Left ventricle myocardium inferior (tissue), 1 donor: ENCODE results near the gene PHLDB1. TPM values are rescaled to one million over a fixed set of nuclear protein-coding genes. Genes with fewer than 3 reads are reported as not detected.

ENCODE experiments used
- DNase-seq: peaks from one replicate; pipeline ENCODE4 v3.0.0-alpha.2; 2020
- H3K27ac ChIP-seq: fragments of 200-600 bp; replicated peaks from 2 replicates; pipeline ENCODE4 v1.8.0; 2021
- H3K27me3 ChIP-seq: fragments of 200-600 bp; 2 replicates; pipeline ENCODE4 v1.8.0; 2021; ENCODE audit warnings: low read depth
- H3K36me3 ChIP-seq: fragments of 200-600 bp; 2 replicates; pipeline ENCODE4 v1.8.0; 2021
- H3K4me1 ChIP-seq: fragments of 200-600 bp; 2 replicates; pipeline ENCODE4 v1.8.0; 2021
- H3K4me3 ChIP-seq: fragments of 200-600 bp; 2 replicates; pipeline ENCODE4 v1.8.0; 2021; ENCODE audit warnings: mild to moderate bottlenecking, moderate library complexity
- H3K9me3 ChIP-seq: fragments of 200-600 bp; replicated peaks from 2 replicates; pipeline ENCODE4 v1.8.0; 2021
- intact Hi-C: fragments of 100-400 bp; cut with micrococcal nuclease; formaldehyde crosslinking; loops from one replicate; pipeline ENCODE4 v1.11.0; 2022
- total RNA-seq: library from RNA; stranded (reverse); fragmentation: NEBNext Ultra II Directional; extraction: Animal tissue kit (Norgen Biotek cat#: 25700); gene quantifications from one replicate; pipeline ENCODE4 v1.2.1, GENCODE V29; 2021
- TF ChIP-seq, protein P1 (sequence below): fragments of 200-600 bp; IDR thresholded peaks from 2 replicates; pipeline ENCODE4 v1.8.0; 2021; ENCODE audit warnings: antibody characterized with exemption, mild to moderate bottlenecking, borderline replicate concordance
- donor health status: DM: no; HTN: yes; CAD: no; lungs with severe emphysema.

The PHLDB1 gene
- total RNA-seq, 1 donor from 2014 or later = 102 TPM

DNA sequence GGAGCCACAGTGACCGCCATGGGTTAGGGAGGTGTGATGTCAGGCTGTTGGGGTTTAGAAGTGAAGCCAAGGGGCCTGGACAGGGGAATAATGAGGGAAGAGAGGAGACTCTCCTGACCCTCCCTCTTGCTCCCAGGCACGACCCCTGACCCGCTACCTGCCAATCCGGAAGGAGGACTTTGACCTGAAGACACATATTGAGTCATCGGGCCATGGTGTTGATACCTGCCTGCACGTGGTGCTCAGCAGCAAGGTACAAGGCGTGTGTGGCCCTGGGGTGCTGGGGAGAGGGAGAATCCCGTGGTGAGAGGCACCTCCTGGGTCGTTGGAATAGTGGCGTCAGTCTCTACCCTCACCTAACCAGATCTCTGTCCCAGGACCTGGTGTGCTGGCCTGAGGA, 42.5 kb downstream of the PHLDB1 start:
- DNase-seq = no peak
- intact Hi-C loops = no loop called here

DNA sequence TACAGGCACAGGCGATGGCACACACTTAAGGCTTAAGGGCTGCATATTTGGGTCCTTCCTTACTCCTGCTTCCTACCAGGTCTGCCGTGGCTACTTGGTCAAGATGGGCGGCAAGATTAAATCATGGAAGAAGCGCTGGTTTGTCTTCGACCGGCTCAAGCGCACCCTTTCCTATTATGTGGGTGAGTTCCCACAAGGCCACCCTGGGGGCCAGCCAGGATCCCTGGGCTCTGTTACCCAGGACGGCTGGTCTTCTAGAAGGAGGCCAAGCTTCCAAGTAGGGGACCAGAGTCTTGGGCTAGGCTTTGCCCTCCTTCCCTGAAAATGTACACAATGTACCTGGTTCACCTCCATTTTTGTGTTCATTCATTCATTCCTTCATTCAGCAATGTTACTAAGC, 43.0 kb downstream of the PHLDB1 start:
- no peaks in the 10 kb centered on the region for H3K9me3 ChIP-seq
- no peaks in the 10 kb centered on the region for H3K27me3 ChIP-seq
- H3K36me3 ChIP-seq = peaks cover 98% of the 10 kb centered on the region
- intact Hi-C loops = no loop called here
- DNase-seq = no peak
- peaks cover 14% of the 10 kb centered on the region for H3K4me1 ChIP-seq
- H3K4me3 ChIP-seq = no peak overlapping the region
- TF ChIP-seq, protein P1, sequence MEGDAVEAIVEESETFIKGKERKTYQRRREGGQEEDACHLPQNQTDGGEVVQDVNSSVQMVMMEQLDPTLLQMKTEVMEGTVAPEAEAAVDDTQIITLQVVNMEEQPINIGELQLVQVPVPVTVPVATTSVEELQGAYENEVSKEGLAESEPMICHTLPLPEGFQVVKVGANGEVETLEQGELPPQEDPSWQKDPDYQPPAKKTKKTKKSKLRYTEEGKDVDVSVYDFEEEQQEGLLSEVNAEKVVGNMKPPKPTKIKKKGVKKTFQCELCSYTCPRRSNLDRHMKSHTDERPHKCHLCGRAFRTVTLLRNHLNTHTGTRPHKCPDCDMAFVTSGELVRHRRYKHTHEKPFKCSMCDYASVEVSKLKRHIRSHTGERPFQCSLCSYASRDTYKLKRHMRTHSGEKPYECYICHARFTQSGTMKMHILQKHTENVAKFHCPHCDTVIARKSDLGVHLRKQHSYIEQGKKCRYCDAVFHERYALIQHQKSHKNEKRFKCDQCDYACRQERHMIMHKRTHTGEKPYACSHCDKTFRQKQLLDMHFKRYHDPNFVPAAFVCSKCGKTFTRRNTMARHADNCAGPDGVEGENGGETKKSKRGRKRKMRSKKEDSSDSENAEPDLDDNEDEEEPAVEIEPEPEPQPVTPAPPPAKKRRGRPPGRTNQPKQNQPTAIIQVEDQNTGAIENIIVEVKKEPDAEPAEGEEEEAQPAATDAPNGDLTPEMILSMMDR = no peak
- no peak overlapping the region for H3K27ac ChIP-seq

More for the DNA sequence above, 42.5 kb downstream of the PHLDB1 start:
- no peak overlapping the region for H3K27ac ChIP-seq
- no peak overlapping the region for H3K4me3 ChIP-seq
- TF ChIP-seq, protein P1 = no peak
- H3K36me3 ChIP-seq = peaks cover 98% of the 10 kb centered on the region
- H3K27me3 ChIP-seq = no peaks in the 10 kb centered on the region
- H3K9me3 ChIP-seq = no peaks in the 10 kb centered on the region
- peaks cover 15% of the 10 kb centered on the region for H3K4me1 ChIP-seq

DNA sequence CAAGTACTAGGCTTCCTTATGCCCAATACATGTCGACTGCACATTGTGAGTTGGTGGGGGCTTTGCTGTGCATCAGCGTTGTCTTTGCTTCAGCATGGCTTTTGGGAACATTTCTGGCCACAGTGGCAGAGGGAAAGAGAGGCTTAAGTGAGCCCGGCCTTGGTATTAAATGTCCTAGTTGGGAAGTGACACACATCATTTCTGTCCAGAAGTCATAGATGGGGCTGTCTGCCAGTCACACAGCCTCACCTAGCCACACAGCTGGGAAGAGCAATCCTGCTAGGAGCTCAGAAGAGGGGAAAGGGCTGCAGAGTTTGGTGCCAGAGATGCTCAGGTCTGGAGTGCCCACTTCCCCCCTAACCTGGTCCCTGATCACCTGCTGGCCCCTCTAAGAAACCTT, 44.4 kb downstream of the PHLDB1 start:
- no peak overlapping the region for H3K27ac ChIP-seq
- H3K9me3 ChIP-seq = no peaks in the 10 kb centered on the region
- no peaks in the 10 kb centered on the region for H3K27me3 ChIP-seq
- TF ChIP-seq, protein P1 = no peak
- intact Hi-C loops = no loop called here
- no peaks in the 10 kb centered on the region for H3K4me1 ChIP-seq
- no peak overlapping the region for H3K4me3 ChIP-seq
- DNase-seq = no peak
- H3K36me3 ChIP-seq = peaks cover 98% of the 10 kb centered on the region

DNA sequence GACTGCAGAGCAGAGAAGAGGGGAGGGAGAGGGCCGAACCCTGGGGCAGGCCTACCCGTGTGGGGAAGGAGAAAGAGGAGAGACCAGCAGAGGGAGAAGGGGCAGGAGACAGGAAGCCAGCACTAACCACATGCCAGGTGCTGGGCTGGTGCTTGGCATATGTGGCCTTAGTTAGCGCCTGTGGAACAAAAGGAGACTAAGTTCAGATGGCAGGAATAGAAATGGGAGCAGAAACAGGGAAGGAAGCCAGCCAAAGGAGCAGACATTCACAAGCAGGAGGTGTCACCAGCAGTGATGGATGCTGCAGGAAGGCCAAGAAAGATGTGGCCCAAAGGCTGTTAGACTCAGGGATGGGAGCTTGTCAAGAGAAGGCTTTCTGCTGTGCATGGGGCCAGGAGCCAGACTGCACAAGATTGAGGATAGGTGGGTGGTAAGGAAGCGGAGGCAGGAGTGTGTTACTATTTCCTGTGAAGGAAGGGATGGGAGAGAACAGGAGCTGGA, 45.3 kb downstream of the PHLDB1 start:
- DNase-seq = no peak
- Histone ChIP-seq H3K36me3 (peaks cover 98% of the 10 kb centered on the region), H3K27ac (no peak overlapping the region), H3K4me1 (peaks cover 5% of the 10 kb centered on the region), H3K4me3 (no peak overlapping the region), H3K27me3 (no peaks in the 10 kb centered on the region), H3K9me3 (no peaks in the 10 kb centered on the region)
- TF ChIP-seq, protein P1 = no peak
- intact Hi-C loops = no loop called here

DNA sequence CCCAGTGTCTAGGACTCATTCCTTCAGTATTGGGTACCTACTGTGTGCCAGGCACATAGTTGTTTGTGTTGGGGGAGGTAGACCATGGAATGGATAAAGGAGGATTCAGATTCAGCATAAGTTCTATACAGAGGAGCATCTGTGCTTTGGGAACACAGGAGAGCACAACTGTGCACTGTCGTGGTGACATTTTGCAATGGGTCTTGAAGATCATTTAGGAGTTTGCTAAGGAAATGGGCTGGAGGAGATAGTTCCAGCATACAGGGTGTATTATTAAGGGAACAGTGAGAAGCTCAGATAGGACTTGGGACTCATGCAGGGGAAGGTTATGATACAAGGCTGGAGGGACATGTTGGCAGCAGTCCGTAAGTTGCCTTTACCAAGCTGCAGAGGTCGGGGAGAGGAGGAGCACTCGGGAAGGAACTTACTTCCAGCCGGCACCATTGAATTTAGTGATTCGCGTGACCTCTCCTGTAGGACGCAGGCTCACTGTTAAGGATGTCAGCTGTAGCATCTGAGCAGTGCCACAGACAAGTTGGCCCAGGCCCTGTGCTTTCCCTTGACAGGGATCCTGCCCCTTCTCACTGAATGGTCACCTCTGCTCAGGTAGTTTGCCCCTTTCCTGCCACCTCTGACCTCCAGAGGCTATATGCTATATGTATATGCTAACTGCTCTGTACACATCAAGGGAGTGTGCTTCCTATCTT, 46.4 kb downstream of the PHLDB1 start:
- DNase-seq = no peak
- H3K4me1 ChIP-seq = peaks cover 16% of the 10 kb centered on the region
- no peak overlapping the region for H3K27ac ChIP-seq
- peaks cover 90% of the 10 kb centered on the region for H3K36me3 ChIP-seq
- intact Hi-C loops = no loop called here
- no peak overlapping the region for H3K4me3 ChIP-seq
- H3K27me3 ChIP-seq = no peaks in the 10 kb centered on the region
- no peaks in the 10 kb centered on the region for H3K9me3 ChIP-seq
- TF ChIP-seq, protein P1 = no peak
